GM12878 (cell line): Measurements from ENCODE around the gene PRM3. TPM values are rescaled to one million over a fixed set of nuclear protein-coding genes. Genes with fewer than 3 reads are reported as not detected.

ENCODE experiments used
- ASH2L ChIP-seq: fragments of 300-600, 200-600 bp; sonication (generic); IDR thresholded peaks from 2 replicates; pipeline ENCODE4 v1.6.1; 2017; ENCODE audit warnings: low read depth, mild to moderate bottlenecking, borderline replicate concordance
- BACH1 ChIP-seq: fragments of 450-650 bp; IDR thresholded peaks from 2 replicates; pipeline ENCODE4 v1.6.1; 2017; ENCODE audit warnings: mild to moderate bottlenecking, borderline replicate concordance
- CEBPB ChIP-seq, 2 experiments: fragments of 150-350 bp in 1 of 2; IDR thresholded peaks; 2 replicates each; pipeline ENCODE4 v1.6.1; 2012 to 2014; ENCODE audit warnings: low read depth in 2 of 2, low read length in 2 of 2, borderline replicate concordance in 1 of 2, inconsistent platforms in 1 of 2
- CHD2 ChIP-seq: IDR thresholded peaks from 2 replicates; pipeline ENCODE4 v1.6.1; 2011; ENCODE audit warnings: low read depth, low read length, improper control_type of control experiment, borderline replicate concordance
- CHD4 ChIP-seq: fragments of 200-600 bp; sonication (generic); IDR thresholded peaks from 2 replicates; pipeline ENCODE4 v1.6.1; 2016; ENCODE audit warnings: mild to moderate bottlenecking
- CREM ChIP-seq: IDR thresholded peaks from 2 replicates; pipeline ENCODE4 v1.6.1; 2014; ENCODE audit warnings: antibody characterized with exemption, low read depth
- DPF2 ChIP-seq: fragments of 450-650 bp; IDR thresholded peaks from 2 replicates; pipeline ENCODE4 v1.6.1; 2017; ENCODE audit warnings: mild to moderate bottlenecking
- EP300 ChIP-seq, 2 experiments: fragments of 150-350 bp in 1 of 2; IDR thresholded peaks; 2 replicates each; pipeline ENCODE4 v1.6.1; 2011 to 2012; ENCODE audit warnings: low read depth in 2 of 2, low read length in 2 of 2, borderline replicate concordance in 1 of 2, improper control_type of control experiment in 1 of 2, inconsistent platforms in 1 of 2; ENCODE audit not compliant: control insufficient read depth in 1 of 2
- ESRRA ChIP-seq: IDR thresholded peaks from 2 replicates; pipeline ENCODE4 v1.6.1; 2012; ENCODE audit warnings: mild to moderate bottlenecking, low read length, improper control_type of control experiment
- ETV6 ChIP-seq, 2 experiments: fragments of 450-650 bp in 1 of 2; IDR thresholded peaks in 1 of 2; conservative IDR thresholded peaks in 1 of 2; 2 replicates each; pipeline ENCODE4 v1.6.1; 2014; ENCODE audit warnings: antibody characterized with exemption in 1 of 2, borderline replicate concordance in 1 of 2, low read depth in 1 of 2, mild to moderate bottlenecking in 1 of 2, moderate library complexity in 1 of 2
- FOS ChIP-seq: IDR thresholded peaks from 3 replicates; pipeline ENCODE4 v1.6.1; 2011; ENCODE audit warnings: borderline replicate concordance; ENCODE audit not compliant: insufficient read length; ENCODE audit errors: extremely low read depth
- KAT2A ChIP-seq: conservative IDR thresholded peaks from 2 replicates; pipeline ENCODE4 v1.6.1; 2011; ENCODE audit warnings: low read depth, low read length; ENCODE audit not compliant: control insufficient read depth
- NFYA ChIP-seq: IDR thresholded peaks from 2 replicates; pipeline ENCODE4 v1.6.1; 2011; ENCODE audit warnings: low read depth, mild to moderate bottlenecking, low read length, improper control_type of control experiment, borderline replicate concordance
- SIX5 ChIP-seq: IDR thresholded peaks from 2 replicates; pipeline ENCODE4 v1.6.1; 2011; ENCODE audit warnings: mild to moderate bottlenecking, low read depth, low read length, moderate library complexity; ENCODE audit not compliant: severe bottlenecking
- STAT3 ChIP-seq: IDR thresholded peaks from 2 replicates; pipeline ENCODE4 v1.6.1; 2011; ENCODE audit warnings: low read depth, low read length, improper control_type of control experiment
- TARDBP ChIP-seq: IDR thresholded peaks from 2 replicates; pipeline ENCODE4 v1.6.1; 2016; ENCODE audit warnings: borderline replicate concordance
- TCF3 ChIP-seq: IDR thresholded peaks from 2 replicates; pipeline ENCODE4 v1.6.1; 2012; ENCODE audit warnings: low read depth, mild to moderate bottlenecking, low read length, borderline replicate concordance; ENCODE audit not compliant: insufficient read depth
- ZBTB40 ChIP-seq: fragments of 450-650 bp; IDR thresholded peaks from 2 replicates; pipeline ENCODE4 v1.6.1; 2016; ENCODE audit warnings: mild to moderate bottlenecking, moderate library complexity, borderline replicate concordance
- ZNF687 ChIP-seq: fragments of 450-650 bp; IDR thresholded peaks from 2 replicates; pipeline ENCODE4 v1.6.1; 2017; ENCODE audit warnings: mild to moderate bottlenecking, moderate library complexity
- polyA plus RNA-seq, 11 experiments: library from polyadenylated mRNA; depleted of rRNA in 4 of 11; unstranded in 6 of 11; stranded (reverse) in 5 of 11; fragments of >200 nt; fragmentation: Nextera tagmentation in 4 of 11; fragmentation: Illumina TruSeq in 1 of 11; extraction: Ambion mirVana in 4 of 11; extraction: Trizol in 1 of 11; gene quantifications; 1 replicate in 1 of 11; 2 replicates in 10 of 11; pipeline versions ENCODE4 v1.2.1 to v1.2.3, GENCODE V29; 2011 to 2016; ENCODE audit warnings: inconsistent platforms in 2 of 11, missing spikeins in 2 of 11, low read depth in 1 of 11
- total RNA-seq, 4 experiments: library from RNA; depleted of rRNA in 3 of 4; stranded (reverse); fragments of >200 nt in 3 of 4; fragmentation: Illumina TruSeq in 1 of 4; extraction: Trizol in 1 of 4; gene quantifications; 2 replicates each; pipeline versions ENCODE4 v1.2.1 to v1.2.3, GENCODE V29; 2013 to 2021

PRM3 gene
- total and polyA plus RNA-seq, 10 of the 15 experiments (the other 5 are each of a cell fraction or from before 2014, with no cell fraction given): not detected

- TF ChIP-seq ZNF687 (peak; percentile 72; the same call in 1 of the 2 replicates), ESRRA (no peak), BACH1 (peak; percentile 76), NFYA (no peak), CEBPB (IDR thresholded peaks at IDR 0.05; ENCODE audit: borderline replicate concordance in 1 of 2, low read depth in 2 of 2, low read length in 2 of 2) (no peak), CREM (peak; percentile 73), FOS (no peak), CHD4 (no peak), SIX5 (no peak), ZBTB40 (no peak), TCF3 (peak; percentile 59; the same call in 1 of the 2 replicates), ASH2L (no peak), EP300 (IDR thresholded peaks at IDR 0.05; ENCODE audit: borderline replicate concordance in 1 of 2, control insufficient read depth in 1 of 2, low read depth in 2 of 2, low read length in 2 of 2) (peak in 1 of 2 experiments; percentile 77; a peak in 2 of 4 replicates), CHD2 (peak; percentile 67; the same call in 1 of the 2 replicates), KAT2A (no peak), DPF2 (peak; percentile 71), ETV6 (conservative IDR thresholded peaks at IDR 0.05 in 1 of 2, IDR thresholded peaks at IDR 0.05 in 1 of 2; ENCODE audit: borderline replicate concordance in 1 of 2, low read depth in 1 of 2) (no peak), STAT3 (no peak), TARDBP (peak; percentile 71; the same call in 1 of the 2 replicates)
Measured at GRCh38 chr16:11251525-11252481, 21.6 kb downstream of the PRM3 start (continued).
